Skeletal muscle cell (primary cell): Measurements from ENCODE around the gene DCXR.
A peak's percentile ranks its signal among the peaks of the same experiment; 100 is the strongest.

Experiments
- DNase-seq: peaks from one replicate; pipeline ENCODE4 v3.0.0-alpha.2; 2010; ENCODE audit warnings: low read depth
- H3K4me3 ChIP-seq: 2 replicates; pipeline ENCODE4 v1.5.1; 2011; ENCODE audit warnings: low read depth, mild to moderate bottlenecking, control low read depth, low read length, moderate library complexity

DCXR gene

DNA sequence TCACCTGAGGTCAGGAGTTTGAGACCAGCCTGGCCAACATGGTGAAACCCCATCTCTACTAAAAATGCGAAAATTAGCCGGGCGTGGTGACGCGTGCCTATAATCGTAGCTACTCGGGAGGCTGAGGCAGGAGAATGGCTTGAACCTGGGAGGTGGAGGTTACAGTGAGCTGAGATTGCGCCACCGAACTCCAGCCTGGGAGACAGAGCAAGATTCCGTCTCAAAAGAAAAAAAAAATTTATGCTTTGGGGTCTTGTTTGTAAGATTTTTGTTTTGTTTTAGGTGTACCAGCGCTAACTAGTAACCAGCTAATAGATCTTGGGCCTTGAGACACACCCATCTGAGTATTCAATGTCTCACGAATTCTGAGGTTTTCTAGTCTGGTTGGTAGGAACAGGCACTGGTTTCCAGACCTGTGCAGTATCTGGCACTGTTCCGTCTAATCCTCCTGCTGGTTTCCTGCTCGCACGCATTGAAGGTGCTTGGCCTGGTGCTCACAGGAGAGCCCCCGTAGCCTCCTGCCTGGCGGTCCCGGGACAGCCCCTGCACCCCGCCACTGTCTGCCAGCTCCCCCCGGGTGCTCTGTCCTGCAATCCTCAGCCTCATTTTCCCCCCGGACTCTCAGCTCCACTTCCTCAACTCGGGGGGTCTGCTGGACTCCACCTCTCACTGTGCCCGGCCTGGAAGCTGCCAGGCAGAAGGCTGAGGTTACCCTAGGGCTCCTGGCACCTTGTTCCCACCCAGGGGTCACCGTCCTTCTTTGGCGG is 38.7 kb upstream of the DCXR start:
- no peak for DNase-seq
- H3K4me3 ChIP-seq, result no peak overlapping the region

DNA sequence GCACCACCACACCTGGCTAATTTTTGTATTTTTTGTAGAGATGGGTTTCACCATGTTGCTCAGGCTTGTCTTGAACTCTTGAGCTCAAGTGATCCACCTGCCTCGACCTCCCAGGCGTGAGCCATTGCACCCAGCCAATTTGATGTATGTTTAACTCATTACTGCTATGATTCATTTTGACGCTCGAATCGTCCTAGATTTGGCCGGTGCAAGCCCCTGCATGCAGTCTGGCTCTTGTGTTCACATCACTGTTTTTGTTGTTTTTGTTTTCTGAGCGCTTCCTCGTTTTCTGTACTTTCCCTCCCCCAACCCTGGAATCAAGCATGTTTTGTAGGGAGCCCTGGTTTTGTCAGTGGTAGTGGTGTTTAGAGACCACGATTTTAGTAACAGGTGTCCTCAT is 35.9 kb upstream of the DCXR start:
- DNase-seq, result no peak
- H3K4me3 ChIP-seq, result no peak overlapping the region

DNA sequence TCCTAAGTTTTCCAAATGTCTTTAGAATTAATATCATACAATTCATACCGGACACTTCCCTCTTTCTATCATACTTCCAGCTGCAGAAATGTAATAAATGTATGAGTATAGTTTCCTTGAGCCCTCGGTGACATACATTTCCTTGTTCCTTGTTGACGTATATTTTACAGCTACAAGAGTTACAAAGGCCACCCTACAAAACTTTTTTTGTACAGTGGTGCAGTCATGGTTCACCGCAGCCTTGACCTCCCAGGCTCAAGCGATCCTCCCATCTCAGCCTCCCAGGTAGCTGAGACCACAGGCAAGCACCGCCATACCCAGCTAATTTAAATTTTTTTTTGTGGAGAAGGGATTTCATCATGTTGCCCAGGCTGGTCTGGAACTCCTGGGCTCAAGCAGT is 35.3 kb upstream of the DCXR start:
- H3K4me3 ChIP-seq, result no peak overlapping the region
- no peak for DNase-seq

DNA sequence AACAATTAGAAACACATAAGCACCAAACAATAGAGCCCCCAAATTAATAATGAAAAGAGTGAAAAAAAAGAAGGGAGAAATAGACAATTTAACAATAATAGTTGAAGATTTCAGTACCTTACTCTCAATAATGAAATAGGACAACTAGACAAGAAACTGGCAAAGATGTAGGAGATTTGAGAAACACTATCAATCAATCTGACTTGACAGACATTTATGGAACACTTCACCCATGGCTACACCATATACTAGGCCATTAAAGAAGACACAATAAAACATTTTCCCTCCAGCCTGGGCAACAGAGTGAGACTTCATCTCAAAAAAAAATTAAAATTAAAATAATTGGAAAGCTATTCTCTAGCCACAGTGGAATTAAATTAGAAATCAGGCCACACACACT is 33.1 kb upstream of the DCXR start:
- no peak for DNase-seq
- no peak overlapping the region for H3K4me3 ChIP-seq

DNA sequence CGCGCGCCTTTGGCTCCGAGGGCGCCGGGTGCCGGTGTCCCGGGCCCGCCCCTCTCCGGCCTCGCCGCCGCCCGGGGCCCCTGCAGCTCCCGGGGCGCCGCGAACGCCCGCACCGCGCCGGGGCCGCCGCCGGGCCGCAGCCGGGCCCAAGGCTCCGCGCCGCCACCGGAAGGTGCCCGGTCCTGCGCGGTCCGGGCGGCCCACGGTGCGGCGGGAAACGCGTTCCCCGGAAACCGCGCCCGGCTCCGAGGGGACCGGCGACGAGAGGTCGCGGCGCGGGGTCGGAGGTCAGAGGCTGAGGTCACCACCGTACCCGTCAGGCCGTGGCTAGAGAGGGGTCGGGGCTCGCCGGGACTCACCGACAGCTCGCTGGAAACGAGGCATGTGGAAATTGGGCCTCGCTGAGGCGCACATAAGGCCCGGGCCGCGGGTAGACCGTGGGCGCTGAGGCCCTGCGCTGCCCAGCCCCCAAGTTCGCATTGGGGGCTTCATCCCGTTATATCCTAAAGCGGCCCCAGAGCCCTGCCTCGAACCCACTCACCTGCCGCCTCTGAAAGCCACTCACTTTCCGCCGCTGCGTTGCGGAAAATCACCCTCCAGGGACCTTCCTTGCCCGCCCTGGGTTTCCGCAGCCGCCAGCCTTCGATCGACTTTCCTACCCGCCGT is 28.3 kb upstream of the DCXR start, which contains the start of gene DUS1L:
Gene DUS1L (minus strand): TSS at position 167 of the 666 bp plus-strand sequence. CDS start 745 bp downstream, outside the sequence.
- H3K4me3 ChIP-seq, result peak within 1 kb of the TSS; percentile 86
- DNase-seq, result no peak

DNA sequence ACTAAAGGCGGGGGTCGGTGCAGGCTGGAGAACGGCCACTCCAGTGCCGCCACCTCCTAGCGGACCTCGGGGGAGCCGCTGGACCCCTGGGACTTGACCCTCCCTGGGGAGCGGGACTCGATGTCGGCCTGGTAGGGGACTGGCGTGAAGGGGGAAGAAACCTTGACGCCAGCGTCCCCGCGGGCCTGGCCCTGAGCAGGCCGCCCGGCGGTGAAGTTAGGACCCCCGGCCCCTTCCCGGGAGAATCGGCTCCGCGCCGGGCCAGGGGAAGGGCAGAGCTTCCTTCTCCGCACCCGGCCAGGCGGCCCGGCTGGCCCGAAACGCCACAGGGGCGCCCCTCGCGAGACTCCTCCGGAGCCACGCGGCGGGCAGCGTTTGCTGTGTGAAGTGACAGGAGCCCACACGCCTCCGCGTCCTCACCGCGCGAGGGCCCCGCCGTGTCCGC is 27.7 kb upstream of the DCXR start:
- H3K4me3 ChIP-seq, result peak overlapping the region; percentile 86
- DNase-seq, result no peak

DNA sequence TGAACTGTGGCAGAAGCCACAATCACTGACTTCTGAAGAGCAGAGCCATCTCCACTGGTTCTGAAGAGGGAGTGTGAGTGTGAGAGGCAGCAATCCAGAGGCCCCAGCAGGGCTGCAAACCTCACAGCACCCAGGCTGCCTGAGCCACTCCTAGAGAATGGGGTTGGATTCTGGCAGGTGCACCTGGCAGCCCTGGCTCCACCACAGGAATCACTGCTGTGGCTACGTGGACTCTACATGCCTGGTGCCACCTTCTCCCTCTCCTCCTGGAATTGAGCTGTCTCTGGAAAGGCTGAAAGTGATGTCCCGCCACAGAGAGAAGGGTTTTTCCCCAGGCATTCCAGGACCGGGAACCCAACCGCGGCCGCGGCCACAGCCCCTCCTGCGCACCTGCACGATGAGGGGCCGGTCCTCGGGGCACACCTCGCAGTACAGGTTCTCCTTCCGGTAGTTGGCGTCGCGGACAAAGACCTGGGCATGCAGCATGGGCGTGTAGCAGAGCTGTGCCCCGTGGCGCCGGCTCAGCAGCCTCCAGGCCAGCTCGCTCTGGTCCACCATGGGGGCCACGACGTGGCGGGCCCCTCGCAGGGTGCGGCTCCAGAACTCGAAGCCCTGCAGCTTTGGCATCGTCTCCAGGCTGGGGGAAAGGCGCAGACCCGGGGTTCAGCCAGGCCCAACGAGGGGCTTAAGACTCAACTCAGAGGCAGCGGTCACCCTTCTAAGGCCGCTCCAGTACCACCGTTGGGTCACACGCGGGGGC is 27.1 kb upstream of the DCXR start:
- peak overlapping the region; percentile 86 for H3K4me3 ChIP-seq
- DNase-seq, result no peak

DNA sequence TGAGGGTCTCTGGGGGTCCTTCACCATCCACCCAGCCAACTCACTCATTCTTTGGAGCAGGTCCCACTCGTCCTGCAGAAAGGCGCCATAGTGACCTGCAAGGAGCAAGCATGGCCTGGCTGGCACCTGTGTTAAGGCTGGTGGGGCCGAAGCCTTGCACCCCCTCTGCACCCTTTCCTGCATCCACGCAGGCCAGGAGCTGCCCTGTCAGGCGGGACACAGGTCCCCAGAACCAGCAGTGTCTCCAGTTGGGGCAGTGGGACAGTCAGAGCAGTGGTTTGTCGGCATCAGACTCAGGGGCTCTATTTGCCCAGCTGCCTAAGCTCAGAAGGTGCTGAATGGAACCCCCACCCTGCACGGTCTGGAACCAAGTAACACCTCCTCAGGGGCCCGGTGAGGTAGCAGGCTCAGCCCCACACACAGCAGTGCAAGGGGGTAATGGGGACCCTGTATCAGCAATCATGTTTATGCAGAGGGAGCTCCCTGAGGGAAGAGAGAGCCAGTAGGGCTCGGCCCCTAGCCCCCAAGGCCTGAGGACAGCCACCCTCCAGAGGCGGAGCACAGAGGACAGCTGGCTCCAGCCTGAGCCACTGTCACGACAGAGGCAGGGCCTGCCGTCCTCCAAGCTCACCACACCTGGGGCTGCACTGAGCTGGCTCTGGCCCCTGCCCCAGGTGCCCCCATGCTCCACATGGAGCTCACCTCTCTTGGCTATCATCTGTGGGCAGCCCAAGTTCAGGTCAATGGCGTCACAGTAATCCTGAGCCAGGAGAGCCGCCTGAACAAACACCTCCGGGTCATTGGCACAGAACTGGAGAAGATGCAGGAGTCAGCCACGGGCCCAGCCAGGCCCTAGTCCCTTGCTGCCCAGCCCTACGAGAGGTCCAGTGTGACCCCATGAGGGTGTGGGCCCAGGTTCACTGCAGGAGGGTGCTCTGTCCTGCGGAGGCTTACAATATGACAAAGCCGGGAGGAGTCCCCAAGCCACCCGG is 26.2 kb upstream of the DCXR start:
- H3K4me3 ChIP-seq, result no peak overlapping the region
- DNase-seq, result no peak

DNA sequence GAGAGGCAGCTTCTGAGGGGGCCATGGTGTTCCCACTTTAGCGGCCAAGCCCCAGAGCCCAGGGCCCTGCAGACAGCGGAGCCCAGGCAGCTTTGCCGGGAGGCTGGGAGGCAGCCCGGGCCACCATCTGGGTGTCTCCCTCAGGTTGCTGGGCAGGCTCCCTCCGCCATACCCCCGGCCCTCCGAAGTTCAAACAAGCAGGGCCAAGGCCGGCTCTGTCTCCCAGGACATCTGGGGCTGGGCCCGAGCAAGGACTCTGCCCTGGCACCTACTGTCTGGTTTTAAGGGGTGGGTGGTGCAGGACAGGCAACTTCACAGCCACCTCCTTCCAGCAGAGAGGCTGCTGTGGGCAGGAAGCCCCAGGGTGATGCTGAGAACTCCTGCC is 25.5 kb upstream of the DCXR start:
- no peak for DNase-seq
- H3K4me3 ChIP-seq, result no peak overlapping the region

DNA sequence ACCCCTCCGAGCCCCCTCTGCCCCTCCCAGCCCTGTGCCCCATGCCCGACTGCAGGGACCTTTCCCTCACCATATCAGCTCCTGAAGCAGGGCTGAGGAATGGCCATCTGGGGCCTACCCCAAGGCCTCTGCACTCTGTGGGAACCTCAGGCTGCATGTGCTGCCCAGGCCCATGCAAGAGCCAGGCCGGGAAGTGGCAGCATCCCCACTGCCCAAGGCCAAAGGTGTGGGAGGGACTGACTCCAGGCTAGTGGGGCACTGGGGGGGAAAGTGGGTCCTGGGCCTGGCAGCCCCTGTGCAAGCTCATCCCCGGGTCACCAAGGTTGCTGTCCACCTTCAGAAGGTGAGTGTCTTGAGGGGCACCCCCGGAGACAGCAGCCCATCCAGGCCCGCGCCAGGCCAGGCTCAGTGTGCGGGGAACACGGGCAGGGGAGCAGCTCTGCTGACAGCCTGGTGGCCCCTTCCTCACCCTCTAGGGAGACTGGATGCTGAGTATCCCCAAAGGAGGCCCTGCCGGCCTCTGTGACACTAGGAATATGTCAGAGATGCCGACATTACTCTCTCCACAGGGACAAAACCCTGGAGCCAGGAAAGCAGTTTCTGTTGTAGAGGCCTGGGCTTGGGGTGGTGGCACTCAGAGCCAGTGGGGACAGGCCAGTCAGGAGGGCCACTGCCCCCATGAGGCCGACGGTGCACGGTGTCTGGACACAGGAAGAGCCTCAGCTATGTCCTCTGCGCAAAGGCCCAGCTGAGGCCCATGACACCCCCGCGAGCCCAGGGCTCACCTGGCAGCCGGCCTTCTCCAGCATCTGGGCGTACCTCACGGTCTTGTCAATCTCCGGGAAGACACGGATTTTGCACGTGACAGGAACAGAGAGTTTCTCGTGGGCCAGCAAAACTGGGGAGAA is 24.8 kb upstream of the DCXR start:
- no peak for DNase-seq
- H3K4me3 ChIP-seq, result no peak overlapping the region

DNA sequence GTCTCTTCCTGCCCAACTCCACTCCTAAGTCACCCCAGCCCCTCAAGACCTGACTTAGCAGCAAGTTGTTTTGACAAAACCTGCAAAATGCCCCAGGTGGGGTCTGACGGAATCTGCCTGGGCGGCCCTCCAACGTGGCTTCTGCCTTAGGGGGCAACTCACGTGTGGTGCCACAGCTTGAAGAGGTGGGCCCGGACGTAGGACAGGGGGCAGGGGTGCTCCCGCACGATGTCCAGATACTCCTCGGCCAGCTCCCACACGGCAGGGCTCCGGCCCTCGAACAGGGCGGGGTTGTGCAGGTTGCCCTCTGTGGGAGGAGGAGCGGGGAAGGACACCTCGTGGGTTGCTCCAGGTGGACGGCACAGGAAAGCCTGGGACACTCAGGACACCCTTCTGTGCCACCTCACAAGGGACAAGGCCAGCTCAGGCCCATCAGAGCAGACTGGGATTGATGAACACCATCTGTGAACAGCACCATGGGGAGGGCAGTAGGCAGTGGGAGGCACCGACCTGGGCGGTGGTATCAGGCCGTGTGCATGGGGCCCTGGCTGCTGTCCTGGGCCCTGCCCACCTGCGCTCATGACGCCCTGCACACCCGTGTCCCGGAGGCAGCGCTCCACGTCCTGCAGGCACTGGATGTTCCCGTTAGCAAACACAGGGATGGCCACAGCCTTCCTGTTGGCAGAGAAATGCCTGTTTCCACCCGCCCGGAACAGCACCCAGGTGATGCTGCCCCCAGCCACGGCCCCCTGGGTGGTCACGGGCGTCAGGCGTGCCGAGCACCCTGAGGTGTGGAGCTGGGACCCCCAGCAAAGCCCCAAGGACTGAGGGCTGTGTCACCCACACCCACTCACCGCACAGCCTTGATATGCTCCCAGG is 23.8 kb upstream of the DCXR start:
- no peak overlapping the region for H3K4me3 ChIP-seq
- no peak for DNase-seq

DNA sequence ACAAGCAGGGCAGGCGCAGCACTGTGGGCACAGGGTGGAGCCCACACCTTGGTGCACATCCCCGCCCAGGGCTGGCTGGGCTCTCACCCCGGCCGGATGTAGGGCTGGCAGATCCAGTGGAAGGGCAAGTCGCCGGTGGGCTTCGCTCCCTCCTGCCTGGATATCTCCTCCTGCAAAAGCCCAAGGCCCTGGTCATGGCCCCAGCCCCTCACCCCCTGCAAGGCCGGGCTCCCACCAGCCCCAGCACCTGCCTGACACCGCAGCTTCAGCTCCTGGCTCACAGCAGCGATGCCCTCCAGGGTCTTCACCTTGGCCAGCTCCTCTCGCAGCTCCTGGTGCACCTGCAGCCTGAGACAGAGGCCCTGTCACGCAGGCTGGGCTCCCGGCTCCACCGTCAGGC is 23.1 kb upstream of the DCXR start:
- no peak overlapping the region for H3K4me3 ChIP-seq
- DNase-seq, result no peak

DNA sequence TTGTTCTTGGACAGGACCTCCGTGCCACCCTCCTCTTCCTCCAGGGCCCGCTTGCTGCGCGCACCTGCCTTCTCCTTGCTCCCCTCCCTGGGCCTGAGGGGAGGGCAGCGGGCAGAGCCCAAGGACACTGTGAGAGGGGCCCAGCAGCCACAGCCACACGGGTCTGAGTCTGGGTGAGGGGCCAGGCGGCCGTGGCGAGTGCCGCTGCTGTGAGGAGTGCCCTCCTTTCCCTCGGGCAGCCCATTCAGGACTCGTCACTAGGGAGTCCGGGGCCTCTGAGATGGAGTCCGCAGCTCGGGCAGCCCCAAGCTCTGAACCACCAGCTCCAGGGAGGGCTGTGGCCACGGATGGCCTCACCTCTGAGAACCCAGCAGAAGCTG is 22.5 kb upstream of the DCXR start:
- DNase-seq, result no peak
- H3K4me3 ChIP-seq, result no peak overlapping the region

DNA sequence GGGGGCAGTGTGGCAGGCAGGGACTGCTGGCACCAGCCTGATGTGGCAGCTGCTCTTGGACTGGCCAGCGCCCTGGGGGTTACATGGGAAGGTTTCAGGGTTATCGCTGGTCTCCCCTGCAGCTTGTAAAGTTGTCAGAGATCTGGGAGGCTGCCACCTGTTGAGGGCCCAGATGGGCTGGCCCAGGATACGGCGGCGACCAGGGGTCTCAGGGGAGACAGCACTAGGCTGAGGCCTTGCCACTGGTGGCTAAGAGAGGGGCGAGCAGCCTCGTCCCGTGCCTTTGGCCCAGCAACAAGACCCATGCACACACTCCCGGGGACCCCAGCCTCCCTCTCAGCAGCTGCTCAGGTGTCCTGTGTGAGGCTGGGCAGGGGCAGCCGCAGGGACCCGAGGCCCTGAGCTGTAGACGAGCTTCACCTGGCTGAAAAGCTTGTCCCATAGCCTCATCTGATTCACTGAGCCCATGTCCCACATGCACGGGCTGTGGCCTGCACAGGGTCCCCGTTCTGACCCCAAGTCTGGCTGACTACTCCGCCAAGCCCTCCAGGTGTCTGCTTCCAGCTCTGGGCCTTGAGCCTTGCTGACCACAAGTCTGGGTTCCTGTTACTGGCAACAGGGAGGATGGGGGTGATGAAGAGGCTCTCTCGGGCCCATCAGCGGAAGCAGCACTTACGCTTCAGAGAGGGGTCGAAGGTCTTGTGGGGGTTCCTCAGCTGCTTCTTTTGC is 21.9 kb upstream of the DCXR start:
- H3K4me3 ChIP-seq, result no peak overlapping the region
- DNase-seq, result no peak

DNA sequence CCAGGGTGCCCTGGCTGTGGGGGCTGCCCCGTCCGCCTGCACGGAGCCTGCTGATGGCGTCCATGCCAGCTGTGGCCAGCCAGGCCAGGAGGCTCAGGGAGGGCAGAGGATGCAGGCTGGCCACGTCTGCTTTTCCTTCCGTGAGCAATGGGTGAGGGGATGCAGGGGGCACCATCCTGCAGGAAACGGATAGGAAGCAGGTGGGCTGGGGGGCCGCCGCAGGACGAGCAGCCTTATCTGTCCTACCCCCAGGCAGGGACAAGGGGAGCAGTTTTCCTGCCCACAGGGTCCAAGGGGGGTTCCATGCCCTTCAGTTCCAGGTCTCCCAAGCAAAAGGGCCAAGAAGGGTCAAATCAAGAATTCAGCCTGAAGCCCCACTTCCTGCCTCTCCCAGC is 21.4 kb upstream of the DCXR start:
- no peak for DNase-seq
- H3K4me3 ChIP-seq, result no peak overlapping the region

DNA sequence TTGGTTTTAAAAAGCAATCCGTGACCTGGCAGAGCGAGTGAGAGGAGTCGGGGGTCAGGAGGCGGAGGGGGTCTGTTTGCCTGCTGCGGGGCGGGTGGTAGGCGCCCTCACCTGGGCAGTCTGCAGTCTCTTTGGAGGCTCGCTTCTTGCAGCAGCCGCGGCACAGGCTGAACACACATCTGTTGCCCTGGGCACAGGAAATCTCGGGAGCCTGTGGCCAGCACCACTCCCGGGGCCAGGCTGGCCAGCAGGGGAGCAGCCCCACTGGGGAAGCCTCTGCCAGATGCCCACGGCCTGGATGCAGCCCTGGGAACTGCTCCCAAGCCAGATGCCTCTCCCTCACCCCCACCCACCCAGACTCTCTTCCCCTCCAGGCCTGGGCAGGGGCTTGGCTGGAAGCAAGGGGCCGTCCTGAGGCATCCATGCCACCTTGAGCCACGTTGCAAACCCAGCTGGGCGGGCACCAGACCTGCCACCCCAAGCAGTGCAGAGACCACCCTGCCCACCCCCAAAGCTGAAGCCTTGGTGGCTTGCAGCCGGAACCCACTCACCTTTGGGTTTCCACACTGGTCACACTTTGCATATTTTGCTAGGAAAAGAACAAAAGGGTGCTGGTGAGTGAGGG is 20.8 kb upstream of the DCXR start:
- no peak for DNase-seq
- no peak overlapping the region for H3K4me3 ChIP-seq
